H1 (cell line): ENCODE results near the gene TSPAN15. TPM values are rescaled to one million over a fixed set of nuclear protein-coding genes. Genes with fewer than 3 reads are reported as not detected.

Source experiments
- CTCF ChIA-PET: fragments of 300-600 bp; sonication (Branson Sonifier 250); formaldehyde crosslinking; loops from one replicate; lab custom pipeline; 2021; ENCODE audit not compliant: partially characterized antibody; lab: Charles Lee
- POLR2A ChIA-PET: fragments of 300-600 bp; sonication (Branson Sonifier 250); formaldehyde crosslinking; loops from one replicate; lab custom pipeline; 2021; ENCODE audit warnings: inconsistent platforms; ENCODE audit not compliant: partially characterized antibody; lab: Charles Lee
- DNase-seq, 2 experiments: peaks; one replicate each; pipeline versions ENCODE4 v3.0.0 to v3.0.0-alpha.2; 2010 to 2022; ENCODE audit warnings: low spot score in 2 of 2, low read depth in 1 of 2, mixed read lengths in 1 of 2
- FAIRE-seq: peaks from 2 replicates; lab custom pipeline; 2011; peaks lifted over from hg19 to GRCh38; lab: Jason Lieb, UNC
- H2AFZ ChIP-seq: 2 replicates; pipeline ENCODE4 v1.8.1; 2012; ENCODE audit warnings: low read length, inconsistent platforms
- H2AK5ac ChIP-seq: 2 replicates; pipeline ENCODE4 v1.6.1; 2013; ENCODE audit warnings: low read depth, low read length
- H2BK120ac ChIP-seq: replicated peaks from 2 replicates; pipeline ENCODE3; 2013; ENCODE audit warnings: low read depth, low read length, inconsistent platforms
- H2BK12ac ChIP-seq: 2 replicates; pipeline ENCODE4 v1.6.1; 2013; ENCODE audit warnings: low read depth, low read length
- H2BK15ac ChIP-seq: 2 replicates; pipeline ENCODE4 v1.6.1; 2013; ENCODE audit warnings: low read length
- H2BK20ac ChIP-seq: 2 replicates; pipeline ENCODE4 v1.6.1; 2013; ENCODE audit warnings: low read length
- H2BK5ac ChIP-seq: 2 replicates; pipeline ENCODE4 v1.6.1; 2013; ENCODE audit warnings: low read depth, low read length
- H3K14ac ChIP-seq: 2 replicates; pipeline ENCODE4 v1.6.1; 2013; ENCODE audit warnings: inconsistent platforms; ENCODE audit not compliant: insufficient read length
- H3K18ac ChIP-seq: 2 replicates; pipeline ENCODE4 v1.6.1; 2013; ENCODE audit warnings: low read length; ENCODE audit errors: extremely low read depth
- H3K23ac ChIP-seq: 2 replicates; pipeline ENCODE4 v1.6.1; 2013; ENCODE audit warnings: inconsistent platforms; ENCODE audit not compliant: insufficient read length
- H3K23me2 ChIP-seq: 2 replicates; pipeline ENCODE4 v1.6.1; 2013; ENCODE audit warnings: low read depth, low read length
- H3K27ac ChIP-seq: 2 replicates; pipeline ENCODE4 v1.6.1; 2011; ENCODE audit warnings: low read depth, low read length, inconsistent platforms
- H3K27me3 ChIP-seq, 4 experiments: replicated peaks in 1 of 4; 1 replicate in 1 of 4; 2 replicates in 3 of 4; pipeline versions ENCODE4 v1.6.1 to v1.8.1; 2011 to 2013; ENCODE audit warnings: low read length in 3 of 4, mild to moderate bottlenecking in 3 of 4, inconsistent platforms in 2 of 4, mixed read lengths in 2 of 4, moderate library complexity in 1 of 4; ENCODE audit not compliant: control insufficient read depth in 3 of 4, insufficient read depth in 3 of 4; ENCODE audit errors: extremely low read depth in 1 of 4
- H3K36me3 ChIP-seq, 4 experiments: 2 replicates each; pipeline versions ENCODE4 v1.6.1 to v1.8.1; 2011 to 2013; ENCODE audit warnings: mild to moderate bottlenecking in 4 of 4, low read length in 3 of 4, moderate library complexity in 2 of 4, control low read depth in 1 of 4, inconsistent platforms in 1 of 4; ENCODE audit not compliant: insufficient read depth in 4 of 4, control insufficient read depth in 2 of 4
- H3K4ac ChIP-seq: replicated peaks from 2 replicates; pipeline ENCODE3; 2013; ENCODE audit warnings: low read length, low read depth, mixed read lengths, inconsistent platforms; ENCODE audit not compliant: insufficient read length
- H3K4me1 ChIP-seq, 4 experiments: replicated peaks in 1 of 4; 1 replicate in 1 of 4; 2 replicates in 3 of 4; pipeline versions ENCODE4 v1.6.1 to v1.8.1; 2011 to 2013; ENCODE audit warnings: low read length in 3 of 4, inconsistent platforms in 2 of 4, mixed read lengths in 1 of 4; ENCODE audit not compliant: insufficient read depth in 4 of 4, control insufficient read depth in 3 of 4
- H3K4me2 ChIP-seq, 2 experiments: 2 replicates each; pipeline versions ENCODE4 v1.6.1 to v1.8.1; 2011 to 2013; ENCODE audit warnings: low read depth in 2 of 2, low read length in 2 of 2, control low read depth in 1 of 2, inconsistent platforms in 1 of 2, mild to moderate bottlenecking in 1 of 2; ENCODE audit not compliant: insufficient read depth in 1 of 2
- H3K4me3 ChIP-seq, 4 experiments: fragments of 200-600, 300-600 bp in 1 of 4; sonication (generic), shearing (Covaris generic), sonication (Bioruptor Twin) in 1 of 4; 2 replicates each; pipeline versions ENCODE4 v1.5.1 to v1.8.1; 2011 to 2016; ENCODE audit warnings: low read length in 4 of 4, low read depth in 3 of 4, control low read depth in 2 of 4, inconsistent platforms in 2 of 4, mild to moderate bottlenecking in 2 of 4, mixed read lengths in 1 of 4, moderate library complexity in 1 of 4; ENCODE audit not compliant: insufficient read depth in 2 of 4; ENCODE audit errors: extremely low read depth in 1 of 4
- H3K56ac ChIP-seq: replicated peaks from 2 replicates; pipeline ENCODE3; 2013; ENCODE audit warnings: low read depth, mild to moderate bottlenecking, mixed read lengths, low read length, inconsistent platforms; ENCODE audit not compliant: insufficient read length
- H3K79me1 ChIP-seq: 2 replicates; pipeline ENCODE4 v1.6.1; 2013; ENCODE audit warnings: low read depth, low read length, control low read depth
- H3K79me2 ChIP-seq, 2 experiments: 2 replicates each; pipeline versions ENCODE4 v1.6.1 to v1.8.1; 2012 to 2013; ENCODE audit warnings: low read length in 2 of 2, mild to moderate bottlenecking in 2 of 2, inconsistent platforms in 1 of 2; ENCODE audit not compliant: insufficient read depth in 2 of 2, control insufficient read depth in 1 of 2
- H3K9ac ChIP-seq, 4 experiments: replicated peaks in 1 of 4; 1 replicate in 1 of 4; 2 replicates in 3 of 4; pipeline versions ENCODE4 v1.6.1 to v1.8.1; 2011 to 2013; ENCODE audit warnings: low read depth in 3 of 4, low read length in 3 of 4, control low read depth in 2 of 4, mild to moderate bottlenecking in 2 of 4, moderate library complexity in 2 of 4, inconsistent platforms in 1 of 4; ENCODE audit errors: extremely low read depth in 1 of 4
- H3K9me3 ChIP-seq, 2 experiments: 2 replicates each; pipeline versions ENCODE4 v1.6.1 to v1.8.1; 2012 to 2013; ENCODE audit warnings: mild to moderate bottlenecking in 2 of 2, moderate library complexity in 2 of 2, control low read depth in 1 of 2, inconsistent platforms in 1 of 2, low read depth in 1 of 2, low read length in 1 of 2, mixed read lengths in 1 of 2; ENCODE audit not compliant: insufficient read depth in 2 of 2
- H4K20me1 ChIP-seq, 2 experiments: replicated peaks in 1 of 2; 2 replicates each; pipeline versions ENCODE3 to v1.8.1; 2011 to 2013; ENCODE audit warnings: inconsistent platforms in 2 of 2, low read length in 2 of 2, mild to moderate bottlenecking in 1 of 2; ENCODE audit not compliant: insufficient read depth in 2 of 2, control insufficient read depth in 1 of 2
- H4K5ac ChIP-seq: 2 replicates; pipeline ENCODE4 v1.6.1; 2013; ENCODE audit warnings: low read length, low read depth, mixed read lengths, inconsistent platforms; ENCODE audit not compliant: insufficient read length
- H4K8ac ChIP-seq: 2 replicates; pipeline ENCODE4 v1.8.0; 2013; ENCODE audit warnings: mild to moderate bottlenecking, moderate library complexity, low read length, inconsistent platforms; ENCODE audit not compliant: insufficient read depth; ENCODE audit errors: extremely low read depth
- H4K91ac ChIP-seq: replicated peaks from 2 replicates; pipeline ENCODE3; 2013; ENCODE audit warnings: low read length, mixed read lengths, inconsistent platforms; ENCODE audit not compliant: insufficient read length
- MAFK ChIP-seq: IDR thresholded peaks from 2 replicates; pipeline ENCODE4 v1.6.1; 2012; ENCODE audit warnings: low read depth, mild to moderate bottlenecking, improper control_type of control experiment, low read length
- SP2 ChIP-seq: IDR thresholded peaks from 2 replicates; pipeline ENCODE4 v1.6.1; 2012; ENCODE audit warnings: mild to moderate bottlenecking, low read length, inconsistent platforms
- WGBS, 2 experiments: shearing (Covaris generic) in 1 of 2; methylation state at CpG; one replicate each; pipeline versions ENCODE4 v1.1.6 to v1.1.7; 2013 to 2015; ENCODE audit warnings: low lambda C conversion rate in 2 of 2, mixed read lengths in 2 of 2, inconsistent platforms in 1 of 2, low coverage in 1 of 2, missing lambda C conversion rate in 1 of 2; ENCODE audit not compliant: insufficient replicate concordance in 2 of 2, insufficient coverage in 1 of 2, insufficient read length in 1 of 2; ENCODE audit errors: extremely low coverage in 1 of 2, missing lambda C conversion rate in 1 of 2; 5-methylcytosine and 5-hydroxymethylcytosine counted together
- polyA plus RNA-seq, 7 experiments: library from polyadenylated mRNA; depleted of rRNA in 3 of 7; stranded (reverse) in 5 of 7; unstranded in 2 of 7; fragments of >200 nt in 5 of 7; fragments of 200-250 nt in 2 of 7; gene quantifications; 1 replicate in 5 of 7; 2 replicates in 1 of 7; 4 replicates in 1 of 7; pipeline versions ENCODE4 v1.2.1 to v1.2.3, GENCODE V29; 2011 to 2013; ENCODE audit warnings: missing spikeins in 2 of 7, mixed read lengths in 2 of 7
- total RNA-seq: library from RNA; stranded (reverse); fragmentation: NEBNext Ultra II Directional; extraction: Animal tissue kit (Norgen Biotek cat#: 25700); gene quantifications from 2 replicates; pipeline ENCODE4 v1.2.1, GENCODE V29; 2021

Gene TSPAN15
- total and polyA plus RNA-seq, 2 of the 8 experiments (the other 6 are each of a cell fraction or from before 2014, with no cell fraction given) = 9.7 to 20.0 TPM

DNA sequence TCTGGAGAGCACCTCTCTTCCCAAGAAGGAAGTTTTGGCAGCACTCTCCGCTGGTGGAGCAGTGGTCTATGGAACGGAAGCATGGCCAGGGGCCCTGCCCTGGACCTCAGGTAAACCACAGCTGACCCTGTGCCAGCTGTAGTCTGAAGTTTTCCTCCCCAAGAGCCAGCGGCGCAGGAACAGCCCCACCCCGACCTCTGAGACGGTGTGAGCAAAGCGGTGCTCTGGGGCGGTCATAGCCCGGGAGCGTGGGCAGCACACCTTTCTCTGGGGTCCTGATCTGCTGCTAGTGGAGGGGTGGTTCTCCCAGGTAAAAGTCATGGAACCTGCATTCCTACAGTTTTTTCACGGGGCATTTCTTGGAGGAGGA, 52.6 kb downstream of the TSPAN15 start:
- Histone ChIP-seq H2BK12ac (no peak overlapping the region), H3K36me3 (no peaks in the 10 kb centered on the region), H3K56ac (no peak overlapping the region), H3K23ac (no peak overlapping the region), H4K8ac (peak overlapping the region; percentile 58; the same call in 1 of the 2 replicates), H3K27ac (no peak overlapping the region), H2BK120ac (no peak overlapping the region), H3K9me3 (no peaks in the 10 kb centered on the region), H3K4me1 (peaks cover 0 to 6% (median 5%) of the 10 kb centered on the region in 4 experiments; a peak in 5 of 7 replicates), H3K4me2 (no peak overlapping the region), H3K23me2 (no peaks in the 10 kb centered on the region), H3K4me3 (no peak overlapping the region), H3K4ac (no peak overlapping the region), H3K9ac (no peak overlapping the region), H3K18ac (no peak overlapping the region), H3K27me3 (no peaks in the 10 kb centered on the region), H2BK5ac (no peak overlapping the region), H4K91ac (no peak overlapping the region), H2BK20ac (no peak overlapping the region), H2BK15ac (no peak overlapping the region), H2AFZ (no peak overlapping the region), H4K20me1 (peaks cover 0 to 2% of the 10 kb centered on the region in 2 experiments), H3K79me2 (no peaks in the 10 kb centered on the region), H3K79me1 (no peaks in the 10 kb centered on the region), H4K5ac (no peak overlapping the region), H3K14ac (no peak overlapping the region), H2AK5ac (no peak overlapping the region)
- ChIA-PET POLR2A (no interaction called here), CTCF (interaction anchor here (0.6 to 28.6 kb wide), 5 partner anchors 24 to 437 kb away, joined by 3 to 1068 read pairs (median 3); no protein-coding TSS in a partner anchor)
- 93% methylated on average over 11 of the region's 11 CpGs; no CpG with 5 or more reads in 1 of the 2 experiments for WGBS, 2 experiments
- DNase-seq = no peak
- no peak for FAIRE-seq
- no peak for TF ChIP-seq SP2
- TF ChIP-seq MAFK = no peak
